MM.1S (cell line): Measurements from ENCODE around the gene MEAK7.

Experiments used
- EZH2phosphoT487 ChIP-seq: fragments of 300-600 bp; sonication (generic); IDR thresholded peaks from 2 replicates; pipeline ENCODE4 v1.6.1; 2018; ENCODE audit warnings: antibody characterized with exemption, low read length
- TF ChIP-seq, protein P1 (sequence below): fragments of 300-600 bp; sonication (generic); IDR thresholded peaks from 2 replicates; pipeline ENCODE4 v1.5.1; 2016; ENCODE audit warnings: antibody characterized with exemption, low read length, mixed read lengths

DNA sequence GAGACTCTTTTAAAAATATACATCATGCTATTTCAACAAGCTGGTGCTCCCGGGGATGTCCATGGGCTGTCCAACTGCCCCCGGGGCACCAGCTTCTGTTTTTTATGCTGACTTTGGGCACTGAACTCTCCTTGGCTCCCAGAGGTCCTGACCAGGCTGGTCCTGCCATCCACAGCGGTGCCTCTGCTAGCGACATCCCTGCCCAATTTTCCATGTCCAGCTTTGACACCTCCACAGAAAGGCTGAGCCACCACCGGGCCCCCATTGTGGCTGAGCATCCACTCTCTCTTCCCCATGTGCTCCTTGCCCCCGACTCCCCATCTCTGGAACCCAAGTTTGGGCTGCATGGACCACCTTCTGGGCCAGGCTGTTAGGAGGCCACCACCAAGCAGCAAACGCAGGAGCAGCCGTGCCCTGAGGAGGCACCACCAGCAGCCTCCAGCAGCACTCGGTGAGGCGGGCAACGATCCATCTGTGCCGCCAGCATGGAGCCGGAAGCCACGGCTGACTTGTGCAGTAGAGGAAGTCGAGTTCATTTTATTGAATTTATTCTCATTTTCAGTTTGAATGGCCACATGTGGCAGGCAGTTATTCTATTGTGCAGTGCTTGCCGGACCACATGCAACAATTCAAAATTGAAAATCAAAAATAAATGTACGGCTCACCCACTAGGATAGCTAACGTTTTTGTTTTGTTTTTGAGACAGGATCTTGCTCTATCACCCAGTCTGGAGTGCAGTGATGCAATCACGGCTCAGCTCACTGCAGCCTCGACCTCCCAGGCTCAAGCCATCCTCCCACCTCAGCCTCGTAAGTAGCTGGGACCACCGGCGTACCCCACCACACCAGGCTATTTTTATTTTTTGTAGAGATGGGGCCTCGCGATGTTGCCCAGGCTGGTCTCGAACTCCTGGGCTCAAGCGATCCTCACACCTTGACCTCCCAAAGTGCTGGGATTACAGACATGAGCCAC lies 2.8 kb upstream of the MEAK7 start:
- TF ChIP-seq, protein P1, sequence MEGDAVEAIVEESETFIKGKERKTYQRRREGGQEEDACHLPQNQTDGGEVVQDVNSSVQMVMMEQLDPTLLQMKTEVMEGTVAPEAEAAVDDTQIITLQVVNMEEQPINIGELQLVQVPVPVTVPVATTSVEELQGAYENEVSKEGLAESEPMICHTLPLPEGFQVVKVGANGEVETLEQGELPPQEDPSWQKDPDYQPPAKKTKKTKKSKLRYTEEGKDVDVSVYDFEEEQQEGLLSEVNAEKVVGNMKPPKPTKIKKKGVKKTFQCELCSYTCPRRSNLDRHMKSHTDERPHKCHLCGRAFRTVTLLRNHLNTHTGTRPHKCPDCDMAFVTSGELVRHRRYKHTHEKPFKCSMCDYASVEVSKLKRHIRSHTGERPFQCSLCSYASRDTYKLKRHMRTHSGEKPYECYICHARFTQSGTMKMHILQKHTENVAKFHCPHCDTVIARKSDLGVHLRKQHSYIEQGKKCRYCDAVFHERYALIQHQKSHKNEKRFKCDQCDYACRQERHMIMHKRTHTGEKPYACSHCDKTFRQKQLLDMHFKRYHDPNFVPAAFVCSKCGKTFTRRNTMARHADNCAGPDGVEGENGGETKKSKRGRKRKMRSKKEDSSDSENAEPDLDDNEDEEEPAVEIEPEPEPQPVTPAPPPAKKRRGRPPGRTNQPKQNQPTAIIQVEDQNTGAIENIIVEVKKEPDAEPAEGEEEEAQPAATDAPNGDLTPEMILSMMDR: no peak
- no peak for TF ChIP-seq EZH2phosphoT487
